Left renal pelvis (tissue), 4 donors: ENCODE data around the gene TAF1B. TPM values are rescaled to one million over a fixed set of nuclear protein-coding genes. Genes with fewer than 3 reads are reported as not detected.
"Not testable (repeated sequence)": the region's sequence is repeated elsewhere in the genome, so short reads cannot be mapped to it uniquely, and the experiment has no call there.

Experiments used
- DNase-seq, 4 donors: peaks; one replicate each; pipeline ENCODE4 v3.0.0-alpha.2; 2013; ENCODE audit warnings: low read depth in 4 of 4, low spot score in 3 of 4
- polyA plus RNA-seq, 4 donors: library from polyadenylated mRNA; unstranded; fragments of 120-200 nt; gene quantifications; one replicate each; pipeline ENCODE4 v1.2.1, GENCODE V29; 2013; ENCODE audit not compliant: insufficient read length in 4 of 4

TAF1B gene
- polyA plus RNA-seq, 4 donors: 21.8 to 31.4 (median 29.5) TPM

- DNase-seq: no peak
Observed at GRCh38 chr2:9877726-9878125, 34.5 kb downstream of the TAF1B start.

GRCh38 chr2:9879455-9880194, 36.4 kb downstream of the TAF1B start:
- DNase-seq: no peak

- DNase-seq: no peak
Observed at GRCh38 chr2:9883897-9884296, 40.6 kb downstream of the TAF1B start.

GRCh38 chr2:9884436-9884835, 41.2 kb downstream of the TAF1B start:
- DNase-seq: no peak

GRCh38 chr2:9885036-9885684, 41.9 kb downstream of the TAF1B start:
- no peak for DNase-seq

- no peak for DNase-seq
Observed at GRCh38 chr2:9887513-9887912, 44.2 kb downstream of the TAF1B start.

GRCh38 chr2:9889812-9890261, 46.6 kb downstream of the TAF1B start:
- DNase-seq: no peak

GRCh38 chr2:9892236-9892635, 49.0 kb downstream of the TAF1B start:
- DNase-seq: no peak

GRCh38 chr2:9895669-9896590, 52.7 kb downstream of the TAF1B start:
- DNase-seq: no peak

GRCh38 chr2:9897331-9897737, 54.1 kb downstream of the TAF1B start:
- DNase-seq: no peak

GRCh38 chr2:9897846-9898245, 54.6 kb downstream of the TAF1B start:
- no peak for DNase-seq

GRCh38 chr2:9905413-9905812, 62.1 kb downstream of the TAF1B start:
- no peak for DNase-seq

- DNase-seq: no peak
Observed at GRCh38 chr2:9907402-9907801, 64.1 kb downstream of the TAF1B start.

GRCh38 chr2:9908639-9909038, 65.4 kb downstream of the TAF1B start:
- DNase-seq: no peak

- no peak for DNase-seq
Observed at GRCh38 chr2:9909106-9909505, 65.8 kb downstream of the TAF1B start.

GRCh38 chr2:9910699-9911098, 67.4 kb downstream of the TAF1B start:
- DNase-seq: no peak

- DNase-seq: no peak
Observed at GRCh38 chr2:9912468-9912867, 69.2 kb downstream of the TAF1B start.

- DNase-seq: no peak
Observed at GRCh38 chr2:9914384-9915065, 71.3 kb downstream of the TAF1B start.

GRCh38 chr2:9918275-9918674, 75.0 kb downstream of the TAF1B start:
- DNase-seq: no peak

- DNase-seq: no peak
Observed at GRCh38 chr2:9919512-9919911, 76.2 kb downstream of the TAF1B start.

GRCh38 chr2:9927020-9927419, 83.7 kb downstream of the TAF1B start:
- DNase-seq: not testable (repeated sequence)
